Choroid plexus epithelial cell (primary cell): ENCODE results near the gene AUTS2.

Source experiments
- DNase-seq: peaks from one replicate; pipeline ENCODE4 v3.0.0-alpha.2; 2010; ENCODE audit warnings: low read depth
- H3K4me3 ChIP-seq: 2 replicates; pipeline ENCODE4 v1.5.1; 2011; ENCODE audit warnings: low read depth, mild to moderate bottlenecking, control low read depth, low read length, moderate library complexity
- CTCF ChIP-seq: conservative IDR thresholded peaks from 2 replicates; pipeline ENCODE4 v1.5.1; 2011; ENCODE audit warnings: low read depth, mild to moderate bottlenecking, control low read depth, inconsistent platforms, low read length, moderate library complexity

AUTS2 gene

GRCh38 chr7:69599286-69599954, 1.1 kb downstream of the AUTS2 start:
- peak overlapping the region; percentile 68 for H3K4me3 ChIP-seq

GRCh38 chr7:69599955-69600709, 1.9 kb downstream of the AUTS2 start:
- TF ChIP-seq CTCF = no peak
- no peak for DNase-seq
- H3K4me3 ChIP-seq = peak overlapping the region; percentile 68

More at GRCh38 chr7:69599286-69599954, 1.1 kb downstream of the AUTS2 start:
- TF ChIP-seq CTCF = no peak
- no peak for DNase-seq

- H3K4me3 ChIP-seq = no peak overlapping the region
- no peak for TF ChIP-seq CTCF
- no peak for DNase-seq
These were observed 2.6 kb downstream of the AUTS2 start for GRCh38 chr7:69600710-69601519.

- no peak for TF ChIP-seq CTCF
- no peak for DNase-seq
- no peak overlapping the region for H3K4me3 ChIP-seq
These were observed 4.2 kb downstream of the AUTS2 start for GRCh38 chr7:69602522-69602921.

GRCh38 chr7:69603351-69603750, 5.1 kb downstream of the AUTS2 start:
- TF ChIP-seq CTCF = no peak
- DNase-seq = no peak
- no peak overlapping the region for H3K4me3 ChIP-seq

GRCh38 chr7:69603937-69604494, 5.7 kb downstream of the AUTS2 start:
- no peak for TF ChIP-seq CTCF
- DNase-seq = no peak
- no peak overlapping the region for H3K4me3 ChIP-seq
